Fibroblast of villous mesenchyme (primary cell): ENCODE measurements around the gene SENP5. TPM values are rescaled to one million over a fixed set of nuclear protein-coding genes. Genes with fewer than 3 reads are reported as not detected.

Experiments
- DNase-seq: peaks from one replicate; pipeline ENCODE4 v3.0.0-alpha.2; 2010; ENCODE audit warnings: low read depth
- H3K4me3 ChIP-seq: 2 replicates; pipeline ENCODE4 v1.5.1; 2011; ENCODE audit warnings: low read depth, mild to moderate bottlenecking, low read length
- CTCF ChIP-seq: IDR thresholded peaks from 2 replicates; pipeline ENCODE4 v1.5.1; 2012; ENCODE audit warnings: low read depth, mild to moderate bottlenecking, low read length; ENCODE audit not compliant: insufficient read depth
- total RNA-seq: library from RNA; depleted of rRNA; stranded (reverse); fragments of >200 nt; gene quantifications from 2 replicates; pipeline ENCODE4 v1.2.3, GENCODE V29; 2012

The SENP5 gene
- total RNA-seq, 1 donor: 63.9 TPM

DNA sequence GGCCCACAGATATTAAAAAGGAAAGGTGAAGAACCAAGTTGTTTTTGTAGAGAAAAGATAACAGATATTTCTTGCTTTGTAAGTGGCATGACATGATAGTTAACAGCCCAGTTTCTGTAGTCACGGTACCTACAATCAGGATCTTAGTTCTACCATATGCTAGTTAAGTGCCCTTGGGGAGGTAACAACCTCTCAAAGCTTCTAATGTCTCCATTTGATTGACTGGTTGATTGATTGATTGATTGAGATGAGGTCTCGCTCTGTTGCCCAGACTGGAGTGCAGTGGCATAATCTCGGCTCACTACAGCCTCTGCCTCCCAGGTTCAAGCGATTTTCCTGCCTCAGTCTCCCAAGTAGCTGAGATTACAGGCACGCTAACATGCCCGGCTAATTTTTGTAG is 28.5 kb downstream of the SENP5 start:
- no peak for TF ChIP-seq CTCF
- DNase-seq: no peak
- H3K4me3 ChIP-seq: no peak overlapping the region

GRCh38 chr3:196901768-196902167 is 34.0 kb downstream of the SENP5 start:
- TF ChIP-seq CTCF: no peak
- no peak for DNase-seq
- no peak overlapping the region for H3K4me3 ChIP-seq

DNA sequence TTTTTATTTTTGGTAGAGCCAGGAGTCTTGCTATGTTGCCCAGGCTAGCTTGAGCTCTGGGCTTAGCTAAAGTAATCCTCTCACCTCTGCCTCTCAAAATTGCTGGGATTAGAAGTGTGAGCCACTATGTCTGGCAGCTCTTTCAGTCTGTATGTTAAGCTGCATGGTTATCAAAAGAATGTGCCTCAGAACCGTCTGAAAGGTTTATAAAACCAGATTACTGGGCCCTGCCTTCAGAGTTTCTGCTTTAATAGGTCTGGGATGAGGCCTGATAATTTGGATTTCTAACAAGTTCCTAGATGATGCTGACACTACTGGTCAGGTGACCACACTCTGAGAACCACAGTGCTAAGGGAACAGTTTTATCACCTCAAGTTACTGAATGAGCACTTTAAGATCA is 34.6 kb downstream of the SENP5 start:
- no peak for DNase-seq
- H3K4me3 ChIP-seq: no peak overlapping the region
- TF ChIP-seq CTCF: no peak

DNA sequence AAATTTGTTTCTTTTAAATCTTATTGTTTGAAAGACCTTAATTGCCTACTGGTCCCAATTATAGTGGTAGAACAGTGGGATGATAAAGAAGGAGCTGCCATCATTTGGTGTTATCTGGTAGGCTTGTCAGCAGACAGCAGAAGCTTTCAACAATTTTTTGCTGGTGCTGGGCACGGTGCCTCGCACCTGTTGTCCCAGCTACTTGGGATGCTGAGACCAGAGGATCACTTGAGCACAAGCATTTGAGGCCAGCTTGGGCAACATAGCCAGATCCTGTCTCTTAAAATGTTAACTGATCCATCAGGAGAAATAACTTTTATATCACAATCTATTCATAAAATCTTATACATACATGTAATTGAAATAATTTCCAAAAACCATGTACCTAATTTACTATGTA is 36.0 kb downstream of the SENP5 start:
- no peak overlapping the region for H3K4me3 ChIP-seq
- no peak for DNase-seq
- no peak for TF ChIP-seq CTCF

GRCh38 chr3:196914866-196915265 is 47.1 kb downstream of the SENP5 start:
- no peak overlapping the region for H3K4me3 ChIP-seq
- TF ChIP-seq CTCF: no peak
- no peak for DNase-seq

GRCh38 chr3:196915375-196915774 is 47.7 kb downstream of the SENP5 start:
- no peak overlapping the region for H3K4me3 ChIP-seq
- DNase-seq: no peak
- TF ChIP-seq CTCF: no peak

GRCh38 chr3:196916221-196916620 is 48.5 kb downstream of the SENP5 start:
- no peak overlapping the region for H3K4me3 ChIP-seq
- DNase-seq: no peak
- no peak for TF ChIP-seq CTCF
